Forelimb muscle (tissue), 1 donor: ENCODE data around the gene TLL2. TPM values are rescaled to one million over a fixed set of nuclear protein-coding genes. Genes with fewer than 3 reads are reported as not detected.

Experiments
- DNase-seq: peaks from one replicate; pipeline ENCODE4 v3.0.0-alpha.2; 2013; ENCODE audit warnings: low read depth
- polyA plus RNA-seq: library from polyadenylated mRNA; unstranded; fragments of 120-200 nt; gene quantifications from one replicate; pipeline ENCODE4 v1.2.1, GENCODE V29; 2013; ENCODE audit not compliant: insufficient read length

Gene TLL2
- polyA plus RNA-seq, 1 donor = 2.1 TPM

DNA sequence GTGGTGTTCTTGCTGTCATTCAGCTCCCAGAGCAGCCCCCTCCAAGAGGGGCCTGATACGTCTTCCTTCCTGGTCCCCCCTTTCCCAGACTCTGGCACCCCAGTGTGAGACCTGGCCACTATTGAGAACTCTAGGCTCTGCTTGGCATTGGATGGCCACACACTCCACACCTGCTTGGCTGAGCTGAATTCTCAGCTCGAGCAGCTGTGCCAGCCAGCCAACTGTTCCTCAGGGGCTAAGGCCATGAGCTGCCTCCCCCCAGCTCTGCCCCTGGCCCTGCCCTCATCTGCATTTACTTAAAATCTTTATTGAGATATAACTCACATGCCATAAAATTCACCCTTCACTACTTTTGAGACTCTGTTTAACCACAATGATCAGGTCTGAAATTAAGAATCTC is 6.7 kb downstream of the TLL2 start:
- DNase-seq = no peak

DNA sequence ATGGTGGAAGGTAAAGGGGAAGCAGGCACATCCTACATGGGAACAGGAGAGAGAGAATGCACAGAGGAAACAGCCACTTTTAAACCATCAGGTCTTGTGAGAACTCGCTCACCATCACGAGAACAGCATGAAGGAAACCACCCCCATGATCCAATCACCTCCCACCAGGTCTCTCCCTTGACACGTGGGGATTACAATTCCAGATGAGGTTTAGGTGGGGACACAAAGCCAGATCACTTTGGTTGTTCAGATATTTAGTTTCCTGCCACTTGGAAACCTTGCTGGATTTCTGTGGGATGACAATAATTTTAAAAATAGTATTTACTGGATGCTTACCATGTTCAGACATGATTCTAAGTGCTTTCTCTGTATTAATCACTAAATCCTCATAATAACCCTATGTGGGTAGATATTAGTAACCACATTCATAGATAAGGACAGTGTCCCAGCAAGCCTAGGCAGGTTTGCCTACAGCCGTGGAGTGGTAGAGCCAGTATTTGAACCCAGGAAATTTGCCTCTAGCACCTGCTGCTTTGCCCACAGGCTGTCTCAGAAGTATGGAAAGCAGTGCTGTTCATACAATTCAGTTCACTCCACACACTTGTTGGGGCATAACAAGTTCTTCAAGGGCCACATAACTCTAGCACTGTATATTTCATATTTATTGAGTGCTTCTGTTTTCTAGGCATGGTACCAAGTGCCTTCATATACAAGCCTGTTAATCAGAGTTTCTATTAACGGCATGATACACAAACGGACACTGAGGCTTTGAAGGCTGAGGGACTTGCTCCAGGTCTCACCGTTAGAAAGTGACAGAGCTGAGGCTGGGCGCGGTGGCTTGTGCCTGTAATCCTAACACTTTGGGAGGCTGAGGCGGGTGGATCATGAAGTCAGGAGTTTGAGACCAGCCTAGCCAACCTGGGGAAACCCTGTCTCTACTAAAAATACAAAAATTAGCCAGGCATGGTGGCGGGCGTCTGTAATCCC is 8.3 kb downstream of the TLL2 start:
- no peak for DNase-seq

DNA sequence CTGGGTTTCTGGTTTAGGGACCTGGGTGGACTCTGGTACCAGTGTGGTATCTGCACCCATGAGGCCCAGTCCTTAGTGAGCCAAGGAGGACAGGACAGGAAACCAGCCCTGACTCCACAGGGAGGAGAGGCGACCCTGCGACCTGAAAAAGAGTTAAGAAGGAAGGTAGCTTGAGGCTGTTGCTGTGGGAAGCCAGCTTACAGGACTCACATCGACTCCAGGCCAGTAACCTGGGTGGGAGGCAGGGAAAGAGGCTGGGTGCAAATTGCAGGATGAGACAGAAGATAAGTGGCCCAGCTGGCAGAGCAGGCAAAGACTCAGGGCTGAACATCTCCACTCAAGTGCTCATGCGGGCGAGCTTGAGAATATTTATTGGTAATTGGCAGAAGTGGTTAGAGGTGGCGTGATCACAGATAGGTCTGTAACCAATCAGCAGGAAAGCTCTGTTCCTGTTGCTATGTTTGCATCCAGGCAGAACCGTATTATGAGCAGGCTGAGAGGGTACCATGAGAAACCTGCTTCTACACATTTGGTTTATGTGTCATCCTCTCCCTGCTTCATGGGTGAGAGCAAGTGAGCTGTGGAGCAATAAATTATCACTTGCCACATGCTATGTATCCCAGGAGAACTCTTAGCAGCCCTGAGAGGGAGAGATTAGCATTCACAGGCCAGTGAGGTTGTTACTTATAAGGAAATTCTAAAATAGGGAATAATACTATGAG is 11.0 kb downstream of the TLL2 start:
- DNase-seq = no peak

DNA sequence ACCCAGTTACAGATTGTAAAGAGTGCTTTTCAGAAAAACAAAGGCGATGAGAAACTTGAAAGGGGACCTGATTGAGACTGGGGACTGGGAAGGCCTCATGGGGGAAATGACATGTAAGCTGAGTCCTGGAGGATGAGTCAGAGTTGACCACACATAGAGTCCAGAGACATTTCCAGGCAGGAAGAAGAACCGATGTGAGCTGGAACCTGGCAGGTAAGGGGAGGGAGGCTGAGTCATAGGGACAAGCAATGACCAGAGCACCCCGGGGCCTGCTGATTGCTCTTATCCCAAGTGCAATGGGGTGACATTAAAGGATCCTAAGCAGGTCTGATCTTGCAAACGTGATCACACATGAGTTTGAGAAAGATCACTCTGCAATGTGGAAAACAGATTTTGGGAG is 11.7 kb downstream of the TLL2 start:
- DNase-seq = no peak

DNA sequence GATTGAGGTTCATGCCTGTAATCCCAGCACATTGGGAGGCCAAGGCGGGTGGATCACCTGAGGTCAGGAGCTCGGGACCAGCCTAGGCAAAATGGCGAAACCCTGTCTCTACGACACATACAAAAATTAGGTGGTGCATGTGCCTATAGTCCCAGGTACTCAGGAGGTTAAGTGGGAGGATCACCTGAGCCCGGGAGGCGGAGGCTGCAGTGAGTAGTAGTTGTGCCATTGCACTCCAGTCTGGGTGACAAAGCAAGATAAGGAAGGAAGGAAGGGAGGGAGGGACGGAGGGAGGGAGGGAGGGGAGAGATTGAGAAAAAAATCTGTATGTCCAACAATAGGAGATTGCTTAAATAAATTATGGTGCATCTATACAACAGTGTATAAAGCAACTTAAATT is 13.2 kb downstream of the TLL2 start:
- no peak for DNase-seq

DNA sequence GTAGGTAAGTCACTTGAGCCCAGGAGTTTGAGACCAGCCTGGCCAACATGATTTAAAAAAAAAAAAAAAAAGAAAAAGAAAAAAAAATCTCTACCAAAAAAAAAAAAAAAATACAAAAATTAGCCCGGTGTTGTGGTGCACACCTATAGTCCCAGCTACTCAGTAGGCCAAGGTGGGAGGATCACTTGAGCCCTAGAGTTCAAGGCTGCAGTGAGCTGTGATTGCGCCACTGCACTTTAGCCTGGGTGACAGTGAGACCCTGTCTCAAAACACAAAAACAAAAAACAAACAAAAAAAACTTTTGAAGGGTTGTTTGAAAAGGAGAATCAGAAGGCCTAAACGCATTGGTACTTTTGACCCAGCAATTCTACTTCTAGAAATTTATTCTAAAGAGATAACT is 13.7 kb downstream of the TLL2 start:
- DNase-seq = no peak

DNA sequence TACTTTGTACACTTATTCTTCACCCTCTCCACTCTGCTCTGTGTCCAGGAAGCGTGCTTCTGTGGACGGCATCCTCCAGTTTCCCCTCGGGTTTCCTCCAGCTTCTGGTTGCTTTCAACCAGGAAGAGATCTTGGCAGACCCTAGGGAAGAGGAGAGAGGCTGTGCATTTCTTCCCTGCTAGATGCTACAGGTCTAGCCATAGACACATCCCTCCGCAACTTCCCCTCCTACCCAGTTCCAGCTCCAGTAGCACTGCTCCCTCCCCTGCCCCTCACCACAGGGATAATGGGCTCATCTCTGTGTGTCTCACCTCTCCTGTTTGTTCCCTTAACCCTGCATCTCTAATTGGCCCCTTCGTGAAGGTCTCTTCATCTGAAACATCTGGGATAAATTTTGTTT is 16.3 kb downstream of the TLL2 start:
- DNase-seq = no peak

DNA sequence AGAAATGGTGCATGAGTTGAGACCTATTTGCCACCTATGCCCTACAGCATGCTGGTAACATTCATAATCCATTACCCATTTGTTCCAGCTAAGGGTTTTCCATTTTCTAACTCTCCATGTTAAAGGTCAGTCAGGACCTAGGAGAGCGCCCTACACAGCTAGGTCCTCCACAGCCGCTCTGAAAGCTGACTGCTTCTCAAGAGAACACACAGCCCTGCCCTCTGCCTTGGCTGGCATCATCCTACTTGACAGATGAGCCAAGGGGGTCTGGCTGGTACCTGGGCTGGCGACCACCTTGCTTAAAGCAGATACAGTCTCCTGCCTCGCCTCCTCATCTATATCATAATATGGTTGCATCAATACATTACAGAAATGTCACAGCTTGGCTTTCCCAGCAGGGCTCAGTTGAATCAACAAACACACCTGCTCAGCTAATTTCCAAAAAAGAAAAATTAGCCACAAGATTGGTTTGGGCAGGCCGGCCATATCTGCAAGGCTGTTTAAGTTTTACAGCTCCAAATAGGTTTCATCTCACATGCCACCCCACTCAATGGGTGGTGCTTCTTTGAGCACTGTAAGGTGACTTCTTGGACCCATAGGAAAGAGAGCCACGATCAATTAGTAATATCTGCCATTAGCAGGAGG is 17.3 kb downstream of the TLL2 start:
- DNase-seq = no peak

DNA sequence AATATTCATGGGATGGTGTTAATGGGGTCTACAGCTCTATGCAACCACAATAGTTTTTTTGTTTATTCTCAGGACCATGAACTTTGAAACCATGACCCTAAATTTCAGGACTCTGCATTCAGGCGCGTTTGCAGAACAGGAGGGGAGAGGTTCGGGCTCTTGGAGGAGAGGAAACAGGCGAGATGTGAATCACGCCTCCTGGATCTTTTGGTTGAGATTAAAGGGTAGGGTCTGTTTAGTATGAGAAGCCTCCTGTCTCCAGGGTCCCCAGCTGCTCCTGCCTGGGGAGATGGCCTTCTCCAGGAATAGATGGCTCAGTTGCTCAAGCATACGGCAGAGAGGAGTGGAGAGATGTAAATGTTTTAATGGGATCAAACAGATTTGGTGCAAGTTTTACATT is 18.2 kb downstream of the TLL2 start:
- no peak for DNase-seq

DNA sequence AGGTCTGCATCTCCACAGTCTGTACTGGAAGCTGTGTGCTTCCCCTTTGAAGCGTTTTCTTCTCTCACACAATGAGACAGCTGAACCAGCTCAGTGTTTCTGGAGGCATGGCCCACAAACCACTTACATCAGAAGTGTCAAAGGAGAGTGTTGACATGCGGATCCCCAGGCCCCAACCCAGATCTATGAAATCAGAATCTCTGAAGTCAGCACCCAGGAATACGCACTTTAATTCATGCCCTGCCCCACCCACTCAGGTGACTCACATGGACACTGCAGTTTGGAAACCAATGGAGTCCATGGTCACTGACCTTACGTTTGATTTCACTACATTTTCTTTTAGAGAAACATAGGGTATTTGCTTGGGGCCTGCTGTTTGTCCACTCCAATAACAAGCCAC is 19.0 kb downstream of the TLL2 start:
- no peak for DNase-seq

DNA sequence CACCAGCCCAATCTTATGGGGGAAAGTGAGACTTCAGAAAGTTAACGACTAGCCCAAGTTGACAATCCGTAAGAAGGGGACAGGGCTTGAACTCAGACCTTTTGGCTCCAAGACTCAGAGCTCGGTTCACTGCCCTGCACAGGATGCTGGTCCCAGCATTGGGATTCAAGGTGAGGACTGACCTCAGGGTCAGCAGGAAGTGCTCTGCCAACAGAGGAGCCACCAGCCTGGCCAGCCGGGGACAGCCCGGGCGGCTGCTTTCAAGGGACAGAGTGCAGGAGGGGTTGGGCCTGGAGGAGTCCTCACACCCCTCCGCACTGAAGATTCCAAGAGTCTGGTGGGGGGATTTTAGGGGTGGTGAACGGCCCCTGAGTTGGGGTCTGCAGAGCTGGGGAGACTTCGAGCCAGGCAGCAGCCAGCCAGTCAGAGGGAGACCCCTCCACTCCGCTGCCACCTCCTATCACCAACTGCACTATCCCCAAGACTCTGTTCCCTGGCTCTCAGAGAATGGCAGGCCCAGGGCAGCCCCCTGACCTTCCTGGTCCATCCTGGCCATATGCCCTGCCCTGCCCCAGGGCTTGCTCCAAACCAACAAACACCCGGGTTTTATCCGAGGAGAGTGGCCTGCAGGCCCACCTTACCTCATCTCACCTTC is 19.7 kb downstream of the TLL2 start:
- no peak for DNase-seq

DNA sequence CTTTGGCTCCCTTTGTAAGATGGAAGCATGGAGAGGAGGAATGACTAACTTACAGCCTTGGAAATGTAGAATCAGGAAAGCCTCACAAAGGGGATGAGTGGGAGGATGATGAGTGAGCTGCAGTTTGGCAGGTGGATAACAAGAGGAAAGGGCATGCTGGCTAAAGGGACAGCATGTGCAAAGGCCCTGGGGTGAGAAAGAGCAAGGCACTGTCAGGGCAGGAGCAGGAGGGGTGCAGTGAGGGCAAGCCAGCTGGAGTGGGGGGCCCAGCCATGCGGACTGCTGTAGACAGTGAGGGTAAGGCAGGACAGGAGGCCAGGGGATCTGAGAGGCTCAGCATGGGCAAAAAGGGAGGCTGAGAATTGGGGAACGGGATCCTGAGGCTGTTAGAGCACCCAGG is 20.5 kb downstream of the TLL2 start:
- DNase-seq = no peak

DNA sequence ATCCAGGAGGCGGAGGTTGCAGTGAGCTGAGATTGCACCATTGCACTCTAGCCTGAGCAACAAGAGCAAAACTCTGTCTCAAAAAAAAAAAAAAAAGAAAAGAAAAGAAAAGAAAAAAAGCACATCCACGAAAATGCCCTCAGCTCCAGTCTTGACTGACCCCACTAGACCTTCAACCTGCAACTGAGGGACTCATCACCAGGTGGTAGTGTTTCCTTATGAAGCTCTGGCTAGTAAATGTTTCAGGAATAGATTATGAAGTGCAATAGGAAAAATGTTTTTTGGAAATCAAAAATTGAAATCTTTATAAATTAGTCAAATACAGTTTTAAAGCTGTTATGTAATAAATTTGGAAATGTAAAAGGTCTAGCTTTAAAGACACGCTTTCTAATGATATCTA is 22.4 kb downstream of the TLL2 start:
- no peak for DNase-seq

DNA sequence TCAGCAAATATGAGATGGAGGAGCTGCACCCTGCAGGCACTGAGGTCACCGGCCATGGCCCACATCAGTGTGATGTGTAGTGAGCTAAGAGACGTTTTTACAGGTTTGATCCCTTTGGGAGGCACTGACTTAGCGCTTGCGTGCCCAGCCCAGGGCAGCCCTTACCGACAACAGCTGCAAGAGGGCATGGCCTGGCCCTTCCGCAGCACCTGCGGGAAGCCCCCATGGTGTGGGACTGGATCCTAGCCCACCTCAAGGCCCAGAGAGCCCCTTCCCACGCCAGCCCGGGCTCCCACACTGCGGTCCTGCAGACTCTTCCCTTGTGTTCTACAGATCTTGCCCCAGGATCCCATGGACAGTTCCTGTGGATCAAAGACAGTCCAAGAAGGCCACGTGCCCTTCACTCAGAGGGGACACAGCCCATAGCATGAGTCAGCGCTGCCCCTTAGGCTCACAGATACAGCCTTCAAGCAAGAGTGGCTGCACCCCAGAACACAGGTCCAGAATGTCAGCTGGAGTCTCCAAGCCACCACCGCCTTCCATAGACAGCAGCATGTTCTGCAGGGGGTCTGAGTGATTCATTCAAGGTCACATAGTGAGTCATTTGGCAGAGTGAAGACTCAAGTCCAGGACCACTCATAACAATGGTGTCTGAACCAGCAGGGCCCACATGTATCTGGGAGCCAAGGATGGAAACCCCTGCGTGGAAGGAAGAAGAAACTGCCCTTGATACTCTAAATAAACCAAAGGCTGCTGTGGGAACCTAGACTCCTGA is 25.4 kb downstream of the TLL2 start:
- no peak for DNase-seq

DNA sequence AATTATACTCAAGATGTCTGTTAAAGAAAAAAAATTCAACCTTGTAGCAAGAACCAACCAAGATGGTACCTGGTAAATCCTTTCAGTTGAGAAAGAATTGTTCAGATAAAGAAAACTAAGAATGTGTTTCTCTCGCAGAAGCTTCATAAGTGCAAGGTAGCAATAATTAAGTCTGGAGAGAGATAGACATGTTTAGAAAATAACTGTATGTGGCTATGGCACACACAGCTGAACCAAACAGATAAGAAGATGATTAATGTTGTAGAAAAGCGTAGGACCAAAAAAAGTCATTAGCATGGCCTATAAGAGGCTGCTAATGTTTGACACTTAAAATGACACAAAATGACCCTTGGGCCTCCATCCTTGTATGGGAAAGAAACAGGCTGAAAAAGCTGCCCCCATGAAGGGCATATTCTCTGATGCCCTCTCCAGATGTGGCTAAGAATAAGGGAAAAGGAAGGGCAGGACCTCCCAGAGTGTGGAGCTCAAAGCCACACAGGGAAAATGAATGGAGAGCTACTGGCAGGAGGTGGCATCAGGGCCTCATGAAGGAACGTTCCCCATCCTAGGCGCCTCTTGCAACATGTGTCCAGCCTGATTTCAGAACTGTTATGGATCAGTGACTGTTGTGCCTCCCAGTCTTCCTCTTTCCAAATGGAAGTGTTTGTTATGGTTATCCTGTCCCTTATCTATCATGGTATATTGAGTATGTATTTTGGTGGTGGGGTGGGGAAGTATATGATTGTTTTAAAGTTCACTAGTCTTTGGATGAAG is 30.7 kb downstream of the TLL2 start:
- no peak for DNase-seq

DNA sequence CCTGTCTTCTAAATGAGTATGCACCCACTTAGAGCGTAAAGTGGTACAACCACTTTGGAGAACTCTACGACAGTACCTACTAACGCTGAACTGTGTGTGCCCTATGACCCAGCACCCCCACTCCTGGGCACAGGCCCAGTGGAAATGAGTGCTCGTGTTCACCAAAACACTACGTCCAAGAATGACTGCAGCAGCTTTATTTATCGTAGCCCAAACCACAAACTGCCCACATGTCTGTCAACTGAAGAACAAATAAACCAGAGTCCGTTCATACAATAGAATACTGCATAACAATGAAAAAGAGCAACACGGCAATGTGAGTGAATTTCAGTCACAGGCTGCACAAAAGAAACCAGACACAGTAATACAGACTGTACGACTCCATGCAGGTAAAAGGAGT is 35.4 kb downstream of the TLL2 start:
- DNase-seq = no peak

DNA sequence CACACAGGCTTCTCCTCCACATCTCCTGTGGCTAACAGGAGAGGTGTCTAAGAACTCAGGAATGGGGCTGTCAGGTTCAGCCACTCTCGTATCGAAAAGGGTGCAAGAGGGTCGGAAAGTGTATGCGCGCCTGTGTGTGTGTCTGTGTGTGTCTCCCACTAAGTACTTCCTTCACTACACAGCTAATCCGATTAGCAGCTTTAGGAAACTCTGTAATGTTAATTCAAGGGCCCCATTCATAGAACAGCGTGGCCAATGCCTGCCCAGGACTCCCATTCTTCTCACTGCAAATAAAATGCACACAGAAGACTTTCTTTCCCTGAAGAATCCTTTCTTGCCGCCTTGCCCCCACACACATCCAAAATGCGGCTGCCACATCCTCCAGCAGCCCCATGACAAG is 39.9 kb downstream of the TLL2 start:
- no peak for DNase-seq

DNA sequence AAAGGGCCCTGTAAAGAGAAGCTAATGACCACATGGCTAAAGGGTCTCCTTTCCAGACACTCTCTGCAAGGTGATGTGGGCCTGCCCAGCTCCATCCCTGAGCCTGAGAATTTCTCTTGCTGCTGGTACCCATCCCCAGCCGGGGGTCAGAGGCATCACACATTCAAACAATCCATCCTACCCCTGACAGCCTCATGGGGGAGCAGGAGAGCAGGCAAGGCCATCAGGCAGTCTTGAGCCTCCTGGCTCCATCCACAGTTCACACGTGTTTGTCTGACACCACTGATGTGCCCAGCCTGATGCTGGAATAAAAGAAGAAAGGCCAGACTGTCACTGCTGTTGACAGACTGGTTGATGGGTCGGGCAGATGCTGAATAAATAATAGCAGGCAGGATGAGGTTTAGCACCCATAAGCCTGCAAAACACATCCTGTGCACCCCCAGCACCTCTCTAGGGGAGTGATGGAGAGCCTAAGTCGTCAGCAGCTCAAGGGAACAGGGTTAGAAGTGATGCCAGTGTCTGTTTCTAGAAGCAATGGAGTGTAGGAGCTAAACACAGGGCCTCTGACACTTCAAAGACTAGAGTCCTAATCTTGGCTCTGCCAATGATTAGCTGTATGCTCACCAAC is 43.5 kb downstream of the TLL2 start:
- DNase-seq = no peak

DNA sequence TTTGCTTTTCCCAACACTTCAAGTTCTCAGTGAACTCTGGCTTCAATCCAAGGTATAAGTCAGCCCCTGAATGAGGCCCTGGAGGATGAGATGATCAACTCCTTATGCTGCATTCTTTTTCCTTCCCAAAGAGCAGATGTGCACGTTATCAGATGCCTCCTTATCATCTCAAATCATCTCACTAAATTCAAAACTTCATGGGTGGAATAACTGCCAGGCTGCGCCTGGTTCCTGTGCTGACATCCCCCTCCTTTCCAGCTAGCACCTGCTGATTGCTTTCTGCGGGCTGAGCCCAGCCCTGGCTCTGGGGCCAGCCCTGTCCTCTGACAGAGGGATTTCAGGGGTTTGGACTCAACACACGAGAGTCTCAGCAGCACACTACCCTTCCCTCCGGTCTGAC is 44.9 kb downstream of the TLL2 start:
- no peak for DNase-seq

DNA sequence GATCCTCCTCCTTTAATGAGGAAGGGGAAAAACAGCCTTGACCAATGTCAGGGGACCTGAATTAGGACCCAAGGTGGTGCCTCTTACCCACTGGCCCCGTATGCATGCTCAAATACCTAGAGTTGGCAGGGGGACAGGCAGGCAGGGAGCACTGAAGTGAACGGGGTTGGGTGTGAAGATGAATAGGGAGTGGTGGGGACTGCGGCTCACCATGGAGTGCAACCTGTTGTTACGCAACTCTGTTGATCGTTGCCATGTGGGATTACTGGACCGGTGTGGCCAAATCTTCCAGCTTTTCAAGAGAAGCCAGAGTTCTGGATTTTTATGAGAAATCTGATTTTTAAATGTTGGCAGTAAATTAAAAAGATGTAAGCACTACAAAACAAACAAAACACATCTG is 48.1 kb downstream of the TLL2 start:
- no peak for DNase-seq
